HPDE6-E6E7 (cell line): ENCODE measurements around the gene ZNF554.

ENCODE experiments used
- DNase-seq: peaks from one replicate; pipeline ENCODE4 v3.0.0; 2011; ENCODE audit warnings: missing footprints; ENCODE audit errors: extremely low spot score

The ZNF554 gene

GRCh38 chr19:2819540-2820111, at the start of gene ZNF554:
TSS of gene ZNF554 (plus strand) at chr19:2819868. CDS start at chr19:2820072, 204 bp downstream.
- DNase-seq, result peak; percentile 94

DNA sequence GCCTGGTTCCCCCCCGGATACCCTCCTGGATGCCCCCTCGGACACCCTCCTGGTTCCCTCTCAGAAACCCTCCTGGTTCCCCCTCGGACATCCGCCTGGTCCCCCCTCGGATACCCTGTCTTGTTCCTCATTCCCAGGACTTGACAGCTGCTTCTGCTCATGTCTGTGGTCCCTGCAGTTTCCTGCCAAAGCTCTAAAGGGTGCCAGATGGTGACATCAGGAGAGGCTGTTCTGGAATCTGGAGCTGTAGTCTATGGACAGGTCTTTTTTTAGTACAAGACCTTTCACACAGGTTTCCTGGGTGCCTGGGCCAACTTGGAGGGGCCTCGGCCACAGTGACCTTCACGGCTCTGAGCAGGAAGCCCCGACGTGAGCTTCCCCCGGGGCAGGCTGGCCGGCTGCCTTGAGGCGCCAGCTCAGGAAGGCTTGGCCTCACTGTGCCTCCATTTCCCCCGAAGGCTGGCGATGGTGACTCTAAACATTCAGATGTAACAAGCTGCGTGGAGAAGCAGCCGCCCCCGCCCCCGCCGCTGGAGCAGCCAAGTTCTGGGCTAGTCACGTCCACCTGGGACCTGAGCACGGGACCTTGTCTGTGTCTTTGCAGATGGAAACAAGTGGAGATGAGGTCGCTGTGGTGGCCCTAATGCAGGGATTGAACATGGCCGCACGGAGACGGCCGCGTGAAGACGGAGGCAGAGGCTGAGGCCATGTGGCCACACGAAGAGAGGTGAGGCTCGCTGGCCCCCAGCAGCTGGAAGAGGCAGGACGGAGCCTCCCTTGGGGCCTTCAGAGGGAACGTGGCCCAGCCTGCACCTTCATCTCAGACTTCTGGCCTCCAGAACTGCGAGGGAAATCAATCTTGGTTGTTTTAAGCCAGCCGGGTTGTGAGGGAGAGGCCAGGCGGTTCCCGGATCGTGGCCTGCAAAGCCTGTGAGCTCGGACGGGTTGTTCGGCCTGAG, 49.3 kb upstream of the ZNF554 start:
- no peak for DNase-seq

DNA sequence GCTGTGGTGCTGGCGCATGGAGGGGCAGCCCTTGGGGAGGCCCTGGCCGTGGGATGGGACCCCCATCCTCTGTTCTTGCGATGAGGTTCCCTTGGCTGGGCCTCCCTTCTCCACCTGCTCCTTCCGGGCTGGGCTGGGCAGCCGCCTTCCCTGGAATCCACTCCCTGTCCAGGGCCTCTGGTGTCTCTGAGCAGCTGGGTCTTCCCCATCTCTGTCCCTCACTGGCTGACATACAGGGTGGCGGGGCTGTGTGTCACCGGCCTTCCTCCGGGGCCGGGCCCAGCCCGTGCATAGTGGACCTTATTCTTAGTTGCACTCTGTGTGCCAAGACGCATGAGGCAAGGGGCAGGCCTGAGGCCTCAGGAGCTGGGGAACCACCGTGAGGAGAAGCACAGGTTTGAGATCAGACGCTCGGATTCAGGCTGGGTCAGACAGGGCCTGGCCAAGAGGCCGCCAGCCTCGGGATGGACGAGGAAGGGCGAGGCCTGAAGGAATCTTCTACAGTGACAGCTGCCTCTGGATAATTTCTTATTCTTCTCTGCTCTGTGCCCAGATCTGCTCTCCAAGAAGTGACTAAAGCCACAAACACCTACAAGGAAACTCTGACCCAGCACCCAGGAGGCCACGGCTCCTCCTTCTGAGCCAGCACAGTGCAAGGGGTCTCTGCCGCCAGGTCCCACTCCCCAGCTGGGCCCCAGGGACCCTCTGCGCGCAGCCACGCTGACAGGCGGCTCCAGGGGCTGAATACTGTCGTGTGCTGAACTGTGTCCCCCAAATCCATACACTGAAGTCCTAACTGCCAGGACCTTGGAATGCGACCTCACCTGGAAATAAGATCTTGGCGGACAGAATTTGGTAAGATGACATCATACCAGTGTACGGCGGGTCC, 47.6 kb upstream of the ZNF554 start:
- no peak for DNase-seq

DNA sequence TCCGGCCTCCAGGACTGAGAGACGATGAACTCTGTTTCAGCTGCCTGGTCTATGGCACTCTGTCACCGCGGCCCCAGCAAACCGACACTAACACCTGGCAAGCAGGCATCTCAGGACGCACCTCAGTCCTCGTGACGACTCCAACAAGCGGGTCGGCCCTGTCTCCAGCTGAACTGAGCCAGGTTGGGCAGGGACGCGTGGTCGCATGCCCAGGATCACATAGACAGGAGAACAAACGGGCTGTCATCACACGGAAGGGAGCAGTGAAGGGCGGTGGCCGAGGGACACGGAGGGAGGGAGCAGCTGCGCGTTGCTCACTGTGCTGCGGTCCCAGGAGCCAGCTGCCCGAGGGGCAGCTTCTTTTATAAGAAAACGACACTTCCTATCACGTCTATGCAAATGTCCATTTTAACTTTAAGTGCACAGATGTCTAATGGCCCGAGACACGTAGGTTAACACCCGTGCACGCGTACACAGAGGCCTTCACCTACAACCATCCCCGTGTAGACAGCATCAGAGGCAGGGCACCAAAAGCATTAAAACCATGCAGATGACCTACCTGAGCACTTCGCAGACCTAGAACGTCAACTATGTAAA, 45.5 kb upstream of the ZNF554 start:
- DNase-seq, result no peak

DNA sequence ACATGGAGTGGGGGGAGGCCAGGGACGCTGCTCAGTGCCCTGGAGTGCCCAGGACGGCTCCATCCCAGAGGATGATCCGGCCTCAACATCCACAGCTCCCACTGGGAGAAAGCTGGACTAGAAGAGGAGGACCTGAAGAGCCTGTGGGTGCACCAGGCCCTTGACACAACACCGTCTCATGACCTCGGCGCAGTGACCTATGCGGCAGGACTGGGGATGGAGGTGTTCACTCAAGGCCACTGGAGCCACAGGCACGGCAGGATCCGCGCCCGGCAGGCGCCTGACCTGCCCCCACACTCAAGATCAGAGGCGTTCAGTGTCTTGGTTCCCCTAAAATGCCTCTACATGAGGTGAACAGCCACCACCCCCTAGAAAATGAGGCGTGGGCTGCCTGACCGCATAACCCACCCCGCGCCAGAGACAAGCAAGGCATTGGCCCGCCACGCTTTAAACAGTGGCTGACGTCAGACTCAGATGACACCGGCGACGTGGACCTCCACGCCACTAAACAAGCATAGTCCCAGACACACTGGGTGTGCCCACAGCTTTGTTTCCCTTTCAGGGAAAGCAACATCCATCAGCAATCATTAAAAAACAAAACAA, 44.6 kb upstream of the ZNF554 start:
- DNase-seq, result no peak

GRCh38 chr19:2775556-2776430, 43.9 kb upstream of the ZNF554 start:
- no peak for DNase-seq

- DNase-seq, result no peak
Measured at GRCh38 chr19:2777952-2778683, 41.5 kb upstream of the ZNF554 start.

DNA sequence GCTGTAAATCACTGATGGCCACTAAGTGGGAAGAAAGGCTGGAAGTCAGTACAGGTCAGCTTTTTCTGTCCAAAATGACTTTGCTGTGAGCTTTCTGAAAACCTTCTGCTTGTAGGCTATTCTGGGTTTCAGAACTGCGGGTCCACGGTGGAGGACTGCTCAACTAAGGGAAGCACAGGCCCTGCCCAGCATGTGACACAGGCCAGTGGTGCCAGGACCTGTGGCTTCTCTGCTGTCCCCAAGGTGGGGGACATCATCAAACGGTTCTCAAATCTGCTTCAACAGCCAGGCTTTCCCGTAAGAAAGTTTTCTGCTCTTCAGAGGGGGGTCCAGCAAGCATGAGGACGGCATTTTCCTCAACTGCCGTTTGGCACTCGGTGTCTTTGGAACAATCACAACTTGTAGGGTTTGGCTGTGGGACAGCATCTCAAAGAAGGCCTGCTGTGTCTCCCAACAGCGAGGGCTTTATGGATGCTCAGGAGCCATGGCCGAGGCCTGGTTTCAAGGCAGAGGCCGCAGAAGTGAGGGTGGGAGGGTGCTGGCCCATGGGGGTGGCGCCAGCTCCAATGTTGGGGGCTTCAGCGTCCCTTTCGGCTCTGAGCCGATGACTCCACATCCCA, 40.4 kb upstream of the ZNF554 start:
- no peak for DNase-seq

DNA sequence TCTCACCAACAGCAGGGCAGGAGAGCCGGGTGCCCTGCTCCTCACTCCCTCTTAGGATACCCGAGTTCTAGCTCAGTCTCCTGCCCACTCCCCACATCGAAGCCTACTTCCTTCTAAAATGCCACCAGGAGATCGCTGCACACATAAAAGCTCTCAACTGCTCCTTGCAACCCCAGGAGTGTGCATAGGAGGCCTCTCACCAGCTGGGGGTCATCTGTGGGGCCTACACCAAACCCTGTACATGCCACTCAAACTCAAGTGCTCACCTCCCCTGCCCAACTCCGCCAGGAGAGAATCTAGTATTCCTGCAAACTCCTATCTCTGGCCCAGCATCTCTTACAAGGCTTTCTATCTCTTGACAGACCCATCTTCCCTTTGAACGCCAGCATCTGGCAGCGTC, 39.4 kb upstream of the ZNF554 start:
- DNase-seq, result no peak

DNA sequence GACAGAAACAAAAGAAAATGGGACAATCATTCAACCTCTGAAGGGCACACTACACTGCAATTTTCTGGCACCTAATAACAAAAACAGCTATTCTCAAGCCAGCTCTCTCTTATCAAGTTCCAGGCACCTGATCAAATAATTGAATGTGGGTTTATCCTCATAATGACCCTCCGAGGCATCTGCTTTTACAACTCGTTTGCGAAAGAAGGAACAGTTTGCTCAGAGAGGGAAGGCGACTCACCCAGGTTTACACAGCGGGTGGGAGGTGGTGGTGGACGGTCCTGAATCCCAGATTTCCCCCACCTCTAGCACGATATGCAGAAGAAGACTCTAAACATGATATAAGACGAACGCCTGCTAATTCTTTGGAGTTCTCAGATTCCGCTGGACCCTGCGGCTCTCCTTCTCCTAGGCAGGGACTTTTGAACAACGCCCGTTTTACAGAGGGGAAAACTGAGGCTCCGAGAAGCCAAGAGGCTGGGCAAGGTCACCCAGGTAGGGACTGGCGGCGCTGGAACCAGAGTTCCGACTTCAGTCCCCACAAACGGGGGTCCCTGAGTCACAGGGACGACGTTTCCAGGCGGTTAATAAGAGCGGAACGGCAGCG, 37.2 kb upstream of the ZNF554 start:
- no peak for DNase-seq

GRCh38 chr19:2782936-2783780, 36.5 kb upstream of the ZNF554 start, which contains the start of gene SGTA:
TSS of gene SGTA (minus strand) at chr19:2783273. CDS start at chr19:2769068, 14,205 bp downstream.
- DNase-seq, result peak; percentile 97

DNA sequence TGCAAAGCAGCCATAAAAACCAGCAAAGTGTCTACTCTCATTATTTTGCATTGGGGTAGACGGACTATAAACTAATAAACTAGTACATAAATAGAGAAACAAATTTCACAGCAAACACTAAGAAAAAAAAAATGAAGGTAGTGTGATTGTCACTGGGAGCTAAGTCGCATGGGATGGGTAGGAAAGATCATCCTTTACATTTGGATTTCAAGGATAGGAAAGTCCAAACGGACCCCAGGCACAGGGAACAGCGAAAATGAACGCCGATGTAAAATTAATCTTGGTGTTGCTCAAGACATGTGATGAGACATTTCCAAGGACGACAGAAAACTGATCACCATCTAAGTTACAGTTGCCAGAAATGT, 35.9 kb upstream of the ZNF554 start:
- no peak for DNase-seq

GRCh38 chr19:2785244-2785997, 34.2 kb upstream of the ZNF554 start, which contains the start of gene THOP1:
TSS of gene THOP1 (plus strand) at chr19:2785503. CDS start at chr19:2785663, 160 bp downstream.
- peak; percentile 97 for DNase-seq

DNA sequence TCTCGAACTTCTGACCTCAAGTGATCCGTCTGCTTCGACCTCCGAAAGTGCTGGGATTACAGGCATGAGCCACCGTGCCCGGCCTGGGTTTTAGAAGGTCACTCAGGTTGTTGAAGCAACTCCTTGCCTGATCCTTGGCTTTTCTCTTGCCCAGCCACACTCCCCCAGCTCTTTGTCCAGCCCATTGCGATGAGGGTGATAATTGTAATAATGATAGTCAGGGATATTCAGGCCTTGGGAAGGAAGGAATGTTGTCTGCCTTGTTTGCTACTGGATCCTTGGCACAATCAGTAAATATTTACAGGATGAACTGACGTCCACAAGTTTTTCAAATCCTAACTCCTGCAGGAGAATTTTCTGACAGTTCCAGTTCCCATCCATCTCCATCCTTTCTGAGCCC, 32.6 kb upstream of the ZNF554 start:
- DNase-seq, result no peak

DNA sequence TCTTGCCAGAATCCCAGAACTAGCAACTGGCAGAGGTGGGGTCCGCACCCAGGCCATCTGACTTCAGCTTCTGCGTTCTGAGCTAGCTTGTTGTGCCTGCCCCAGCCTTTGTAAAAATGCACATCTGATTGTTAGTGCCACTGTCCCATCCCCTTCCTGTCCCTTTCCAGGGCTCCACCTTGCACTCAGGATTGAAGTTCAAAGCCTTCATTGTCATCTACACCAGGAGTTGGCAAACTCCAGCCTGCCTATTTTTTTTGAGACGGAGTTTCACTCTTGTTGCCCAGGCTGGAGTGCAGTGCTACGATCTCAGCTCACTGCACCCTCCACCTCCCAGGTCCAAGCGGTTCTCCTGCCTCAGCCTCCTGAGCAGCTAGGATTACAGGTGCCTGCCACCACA, 31.4 kb upstream of the ZNF554 start:
- no peak for DNase-seq

- DNase-seq, result no peak
Measured at GRCh38 chr19:2790194-2790556, 29.5 kb upstream of the ZNF554 start.
